HG03457 (cell line): Measurements from ENCODE around the gene POFUT2.

Experiments used
- ATAC-seq: cut with Tn5 transposase; IDR thresholded peaks from one replicate; pipeline ENCODE4 v1.9.1; 2021; ENCODE audit warnings: moderate number of reproducible peaks; ENCODE audit not compliant: unreplicated experiment

The POFUT2 gene

GRCh38 chr21:45264146-45264911 lies 23.4 kb downstream of the POFUT2 start:
- no peak for ATAC-seq

- no peak for ATAC-seq
These were observed 24.2 kb downstream of the POFUT2 start for GRCh38 chr21:45263534-45263933.

- no peak for ATAC-seq
These were observed 25.1 kb downstream of the POFUT2 start for GRCh38 chr21:45262616-45263015.

- ATAC-seq = no peak
These were observed 25.6 kb downstream of the POFUT2 start for GRCh38 chr21:45262041-45262581.

- ATAC-seq = no peak
These were observed 26.6 kb downstream of the POFUT2 start for GRCh38 chr21:45261093-45261492.

GRCh38 chr21:45260191-45260825 lies 27.4 kb downstream of the POFUT2 start:
- no peak for ATAC-seq

GRCh38 chr21:45259206-45259840 lies 28.4 kb downstream of the POFUT2 start:
- no peak for ATAC-seq

GRCh38 chr21:45258466-45258865 lies 29.2 kb downstream of the POFUT2 start:
- no peak for ATAC-seq

- ATAC-seq = no peak
These were observed 29.9 kb downstream of the POFUT2 start for GRCh38 chr21:45257673-45258341.

GRCh38 chr21:45256912-45257672 lies 30.6 kb downstream of the POFUT2 start:
- no peak for ATAC-seq

GRCh38 chr21:45256021-45256911 lies 31.4 kb downstream of the POFUT2 start:
- no peak for ATAC-seq

GRCh38 chr21:45255381-45256020 lies 32.2 kb downstream of the POFUT2 start:
- ATAC-seq = no peak

- ATAC-seq = no peak
These were observed 33.2 kb downstream of the POFUT2 start for GRCh38 chr21:45254460-45254930.

GRCh38 chr21:45253633-45254459 lies 33.8 kb downstream of the POFUT2 start:
- ATAC-seq = no peak

GRCh38 chr21:45253180-45253579 lies 34.5 kb downstream of the POFUT2 start:
- ATAC-seq = no peak

- no peak for ATAC-seq
These were observed 35.2 kb downstream of the POFUT2 start for GRCh38 chr21:45252448-45252925.

- no peak for ATAC-seq
These were observed 35.9 kb downstream of the POFUT2 start for GRCh38 chr21:45251635-45252447.
